ENCODE results near the gene NKX2-4.

Gene NKX2-4

DNA sequence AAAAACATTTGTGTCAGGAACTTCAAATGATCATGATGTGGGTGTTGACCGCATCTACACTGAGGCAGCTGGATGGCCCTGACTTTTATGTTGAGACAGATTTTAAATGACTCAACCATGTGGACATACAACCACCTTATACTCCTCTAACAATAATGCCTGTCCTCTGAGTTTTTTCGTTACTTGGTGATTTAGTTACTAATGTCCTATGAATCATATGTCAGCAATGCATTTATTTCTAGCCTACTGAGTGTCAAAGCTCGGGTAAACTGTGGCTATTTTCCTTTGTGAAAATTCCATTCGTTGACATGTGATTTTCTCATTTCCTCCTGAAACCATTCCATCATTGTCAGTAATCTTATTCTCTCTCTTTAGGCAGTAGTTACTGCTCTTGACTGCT lies 38.9 kb upstream of the NKX2-4 start:
- Histone ChIP-seq H3K27ac (ENCODE audit: low read depth, low read length, poor library complexity, severe bottlenecking) (no peak overlapping the region), H3K9ac (ENCODE audit: low read length) (no peak overlapping the region), H3K27me3 (ENCODE audit: insufficient read depth, low read length) (no peaks in the 10 kb centered on the region; the same call in 1 of the 2 replicates), H3K4me3 (ENCODE audit: low read depth, low read length, poor library complexity, severe bottlenecking) (no peak overlapping the region), H4K20me1 (ENCODE audit: insufficient read depth, low read length) (no peaks in the 10 kb centered on the region), H2AFZ (ENCODE audit: low read length) (no peak overlapping the region), H3K79me2 (ENCODE audit: insufficient read depth, low read length) (no peaks in the 10 kb centered on the region), H3K36me3 (ENCODE audit: insufficient read depth, low read length) (no peaks in the 10 kb centered on the region), H3F3A (ENCODE audit: insufficient read depth, low read length) (no peaks in the 10 kb centered on the region), H3K9me3 (ENCODE audit: low read length) (no peaks in the 10 kb centered on the region), H3K9me2 (ENCODE audit: low read depth, low read length) (no peaks in the 10 kb centered on the region), H3K4me2 (ENCODE audit: low read length) (no peak overlapping the region), H3K4me1 (ENCODE audit: insufficient read depth, low read length, severe bottlenecking) (no peaks in the 10 kb centered on the region)
- TF ChIP-seq EZH2 (IDR thresholded peaks at IDR 0.05; ENCODE audit: borderline replicate concordance, low read length), result no peak
- TF ChIP-seq, protein P1, sequence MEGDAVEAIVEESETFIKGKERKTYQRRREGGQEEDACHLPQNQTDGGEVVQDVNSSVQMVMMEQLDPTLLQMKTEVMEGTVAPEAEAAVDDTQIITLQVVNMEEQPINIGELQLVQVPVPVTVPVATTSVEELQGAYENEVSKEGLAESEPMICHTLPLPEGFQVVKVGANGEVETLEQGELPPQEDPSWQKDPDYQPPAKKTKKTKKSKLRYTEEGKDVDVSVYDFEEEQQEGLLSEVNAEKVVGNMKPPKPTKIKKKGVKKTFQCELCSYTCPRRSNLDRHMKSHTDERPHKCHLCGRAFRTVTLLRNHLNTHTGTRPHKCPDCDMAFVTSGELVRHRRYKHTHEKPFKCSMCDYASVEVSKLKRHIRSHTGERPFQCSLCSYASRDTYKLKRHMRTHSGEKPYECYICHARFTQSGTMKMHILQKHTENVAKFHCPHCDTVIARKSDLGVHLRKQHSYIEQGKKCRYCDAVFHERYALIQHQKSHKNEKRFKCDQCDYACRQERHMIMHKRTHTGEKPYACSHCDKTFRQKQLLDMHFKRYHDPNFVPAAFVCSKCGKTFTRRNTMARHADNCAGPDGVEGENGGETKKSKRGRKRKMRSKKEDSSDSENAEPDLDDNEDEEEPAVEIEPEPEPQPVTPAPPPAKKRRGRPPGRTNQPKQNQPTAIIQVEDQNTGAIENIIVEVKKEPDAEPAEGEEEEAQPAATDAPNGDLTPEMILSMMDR (IDR thresholded peaks at IDR 0.05; ENCODE audit: low read length), result no peak

DNA sequence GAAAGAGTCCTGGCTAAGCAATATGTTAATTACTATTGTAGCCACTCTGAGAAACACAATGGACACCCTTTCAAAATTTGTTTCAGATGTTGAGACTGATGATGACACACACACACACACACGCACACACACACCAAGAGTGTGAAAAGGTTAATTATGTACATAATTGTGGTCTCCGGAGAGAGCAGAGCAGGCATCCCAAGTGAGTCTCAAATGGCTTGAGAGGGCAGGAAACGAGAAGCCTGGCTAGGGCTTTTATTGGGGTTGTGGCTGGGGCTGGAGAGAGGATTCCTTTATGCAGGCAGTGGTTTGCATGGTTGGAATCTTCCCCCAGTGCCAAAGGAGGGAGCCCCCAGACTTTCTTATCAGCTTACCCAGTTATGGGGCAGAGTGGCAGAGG lies 38.2 kb upstream of the NKX2-4 start:
- Histone ChIP-seq H3K27me3 (ENCODE audit: insufficient read depth, low read length) (no peaks in the 10 kb centered on the region; the same call in 1 of the 2 replicates), H3K79me2 (ENCODE audit: insufficient read depth, low read length) (no peaks in the 10 kb centered on the region), H3K27ac (ENCODE audit: low read depth, low read length, poor library complexity, severe bottlenecking) (no peak overlapping the region), H4K20me1 (ENCODE audit: insufficient read depth, low read length) (no peaks in the 10 kb centered on the region), H3K9ac (ENCODE audit: low read length) (no peak overlapping the region), H3K36me3 (ENCODE audit: insufficient read depth, low read length) (no peaks in the 10 kb centered on the region), H3K4me3 (ENCODE audit: low read depth, low read length, poor library complexity, severe bottlenecking) (no peak overlapping the region), H3K4me1 (ENCODE audit: insufficient read depth, low read length, severe bottlenecking) (no peaks in the 10 kb centered on the region), H3K9me3 (ENCODE audit: low read length) (no peaks in the 10 kb centered on the region), H3K4me2 (ENCODE audit: low read length) (no peak overlapping the region), H2AFZ (ENCODE audit: low read length) (no peak overlapping the region), H3F3A (ENCODE audit: insufficient read depth, low read length) (no peaks in the 10 kb centered on the region), H3K9me2 (ENCODE audit: low read depth, low read length) (no peaks in the 10 kb centered on the region)
- TF ChIP-seq, protein P1 (IDR thresholded peaks at IDR 0.05; ENCODE audit: low read length), result no peak
- no peak for TF ChIP-seq EZH2 (IDR thresholded peaks at IDR 0.05; ENCODE audit: borderline replicate concordance, low read length)

DNA sequence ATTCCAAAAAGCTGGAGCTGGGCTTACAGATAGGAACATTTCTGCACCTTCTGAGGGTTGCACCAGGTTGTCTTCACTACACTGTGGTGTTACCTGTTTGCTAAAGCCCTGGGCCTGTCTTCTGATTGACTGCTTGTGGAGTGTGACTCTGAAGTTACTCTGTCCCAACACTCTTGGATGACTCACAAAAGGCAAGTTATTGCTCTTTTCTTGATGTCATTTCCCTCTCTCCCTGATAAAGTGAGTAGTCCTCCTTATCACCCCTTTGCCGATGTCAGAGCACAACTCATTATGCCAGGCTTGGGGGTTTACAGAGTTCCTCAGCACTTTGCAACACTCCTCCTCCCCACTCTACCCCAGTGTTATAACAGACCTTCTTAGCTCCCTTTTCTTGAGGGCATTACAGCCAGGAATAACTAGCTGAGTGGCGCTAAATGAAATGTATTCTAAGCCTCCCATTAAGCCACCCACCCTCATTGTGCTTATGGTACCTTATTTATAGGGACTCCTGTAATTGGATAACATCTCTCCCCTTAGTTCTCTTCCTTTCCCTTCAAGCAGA lies 36.1 kb upstream of the NKX2-4 start:
- H4K20me1 ChIP-seq (ENCODE audit: insufficient read depth, low read length), result no peaks in the 10 kb centered on the region
- H3K27ac ChIP-seq (ENCODE audit: low read depth, low read length, poor library complexity, severe bottlenecking), result no peak overlapping the region
- no peaks in the 10 kb centered on the region for H3K9me3 ChIP-seq (ENCODE audit: low read length)
- H3K4me2 ChIP-seq (ENCODE audit: low read length), result no peak overlapping the region
- no peak overlapping the region for H2AFZ ChIP-seq (ENCODE audit: low read length)
- H3K27me3 ChIP-seq (ENCODE audit: insufficient read depth, low read length), result no peaks in the 10 kb centered on the region; the same call in 1 of the 2 replicates
- H3F3A ChIP-seq (ENCODE audit: insufficient read depth, low read length), result no peaks in the 10 kb centered on the region
- TF ChIP-seq, protein P1 (IDR thresholded peaks at IDR 0.05; ENCODE audit: low read length), result no peak
- no peak for TF ChIP-seq EZH2 (IDR thresholded peaks at IDR 0.05; ENCODE audit: borderline replicate concordance, low read length)
- H3K9ac ChIP-seq (ENCODE audit: low read length), result no peak overlapping the region
- no peaks in the 10 kb centered on the region for H3K4me1 ChIP-seq (ENCODE audit: insufficient read depth, low read length, severe bottlenecking)
- no peaks in the 10 kb centered on the region for H3K36me3 ChIP-seq (ENCODE audit: insufficient read depth, low read length)
- H3K79me2 ChIP-seq (ENCODE audit: insufficient read depth, low read length), result no peaks in the 10 kb centered on the region
- no peaks in the 10 kb centered on the region for H3K9me2 ChIP-seq (ENCODE audit: low read depth, low read length)
- H3K4me3 ChIP-seq (ENCODE audit: low read depth, low read length, poor library complexity, severe bottlenecking), result no peak overlapping the region
